Measurements from ENCODE around the gene NAT8L.

NAT8L gene

GRCh38 chr4:2103127-2103842 is 44.2 kb downstream of the NAT8L start:
- no peak overlapping the region for H3K4me3 ChIP-seq (ENCODE audit: control insufficient read depth, low read depth, low read length)
- TF ChIP-seq CTCF (conservative IDR thresholded peaks at IDR 0.05; ENCODE audit: control insufficient read depth, insufficient read depth, low read depth, low read length), result no peak
- DNase-seq (ENCODE audit: low read depth), result no peak

- TF ChIP-seq CTCF (conservative IDR thresholded peaks at IDR 0.05; ENCODE audit: control insufficient read depth, insufficient read depth, low read depth, low read length), result no peak
- no peak overlapping the region for H3K4me3 ChIP-seq (ENCODE audit: control insufficient read depth, low read depth, low read length)
- DNase-seq (ENCODE audit: low read depth), result no peak
Measured at GRCh38 chr4:2103843-2104547, 44.9 kb downstream of the NAT8L start.

DNA sequence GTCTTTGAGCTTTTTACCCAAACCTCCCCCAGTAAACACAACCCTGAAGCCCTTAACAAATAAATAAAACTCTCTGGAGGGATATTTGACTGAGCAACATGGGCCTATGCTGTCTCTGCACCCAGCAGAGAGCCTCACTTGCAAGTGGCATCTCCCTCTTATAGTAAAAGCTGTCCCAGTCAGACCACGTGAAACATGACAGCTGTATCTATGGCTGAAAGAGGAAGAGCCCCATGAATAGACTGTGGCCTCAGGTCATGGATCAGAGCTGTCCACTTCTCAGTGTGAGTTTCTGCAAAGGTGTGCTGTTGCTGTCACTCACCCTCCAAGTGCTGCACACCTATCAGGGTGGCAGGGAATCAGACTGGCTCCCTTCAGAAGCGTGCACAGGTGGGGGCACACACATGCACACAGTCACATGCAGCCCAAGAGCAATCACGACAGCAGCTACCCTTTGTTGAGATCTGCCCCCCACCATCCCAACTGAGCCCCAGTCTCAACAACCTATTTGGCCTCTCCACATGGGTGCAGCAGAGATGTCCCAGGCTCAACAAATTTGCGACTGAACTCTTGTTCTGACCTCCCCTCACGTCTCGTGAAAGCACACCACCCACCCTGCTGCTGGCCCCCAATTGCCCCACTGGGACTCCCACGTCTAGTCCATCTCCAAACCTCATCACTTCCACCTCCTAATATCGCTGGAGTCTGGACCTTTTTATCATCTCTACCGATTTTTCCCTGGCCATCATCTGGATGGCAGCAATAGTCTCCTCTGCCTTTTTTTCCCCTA is 45.6 kb downstream of the NAT8L start:
- no peak for TF ChIP-seq CTCF (conservative IDR thresholded peaks at IDR 0.05; ENCODE audit: control insufficient read depth, insufficient read depth, low read depth, low read length)
- DNase-seq (ENCODE audit: low read depth), result no peak

DNA sequence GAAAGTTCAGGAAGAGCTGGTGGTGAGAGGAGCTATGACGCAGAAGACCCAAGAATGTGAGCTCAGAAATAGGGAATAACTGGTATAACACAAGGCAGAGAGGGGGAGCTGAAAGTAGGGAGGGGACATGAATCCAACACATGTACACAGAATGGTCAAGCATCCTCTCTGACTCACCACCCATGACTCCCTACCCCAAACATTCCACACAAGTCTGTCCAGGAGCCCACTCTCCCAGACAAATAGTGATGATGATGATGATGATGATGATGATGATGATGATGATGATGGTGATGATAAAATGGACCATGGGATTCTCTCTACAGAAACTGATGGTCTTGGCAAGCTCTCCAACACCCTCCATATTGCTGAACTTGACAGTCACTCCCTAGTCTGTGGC is 46.4 kb downstream of the NAT8L start:
- H3K4me3 ChIP-seq (ENCODE audit: control insufficient read depth, low read depth, low read length), result no peak overlapping the region
- peak; percentile 61 for DNase-seq (ENCODE audit: low read depth)

More for the DNA sequence above, 45.6 kb downstream of the NAT8L start:
- H3K4me3 ChIP-seq (ENCODE audit: control insufficient read depth, low read depth, low read length), result no peak overlapping the region

DNA sequence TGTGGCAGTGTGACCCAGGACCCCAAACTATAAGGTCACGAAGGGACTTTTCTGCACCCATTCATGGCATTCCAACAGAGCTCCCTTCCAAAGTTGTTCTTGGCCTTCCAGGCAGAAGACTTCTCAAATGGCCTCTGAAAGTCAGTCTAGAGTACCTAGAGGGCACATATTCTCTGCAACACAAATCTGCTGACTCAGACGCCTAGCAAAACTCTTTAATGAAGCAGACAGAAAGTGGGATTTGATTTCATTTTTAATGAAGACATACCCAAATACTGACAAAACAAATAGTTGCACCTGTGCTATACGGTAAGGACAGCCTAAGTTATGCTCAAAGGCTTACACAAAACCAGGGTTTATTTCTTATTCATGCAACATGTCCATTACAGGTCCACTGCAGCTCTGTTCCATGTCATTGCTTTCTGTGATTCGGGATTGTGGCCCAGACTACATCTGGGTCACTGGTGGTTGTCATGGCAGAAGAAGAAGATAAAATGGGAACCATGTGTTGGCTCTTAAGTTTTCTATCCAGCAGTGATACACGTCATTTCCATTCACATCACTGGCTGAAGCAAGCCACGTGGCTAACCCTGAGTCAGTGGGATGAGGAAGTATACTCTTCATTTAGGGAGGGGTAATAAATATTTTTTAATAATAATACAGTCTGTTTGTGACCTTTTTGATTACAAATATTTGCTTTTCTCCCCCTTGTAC is 57.7 kb downstream of the NAT8L start:
- H3K4me3 ChIP-seq (ENCODE audit: control insufficient read depth, low read depth, low read length), result no peak overlapping the region
- peak; percentile 31 for DNase-seq (ENCODE audit: low read depth)
- no peak for TF ChIP-seq CTCF (conservative IDR thresholded peaks at IDR 0.05; ENCODE audit: control insufficient read depth, insufficient read depth, low read depth, low read length)

More for the DNA sequence above, 46.4 kb downstream of the NAT8L start:
- no peak for TF ChIP-seq CTCF (conservative IDR thresholded peaks at IDR 0.05; ENCODE audit: control insufficient read depth, insufficient read depth, low read depth, low read length)
